Prostate gland (tissue), 2 donors: ENCODE results near the gene ADAMTSL3.

ENCODE experiments used
- POLR2AphosphoS5 ChIP-seq: sonication (generic); formaldehyde crosslinking; IDR thresholded peaks from one replicate; pipeline ENCODE4 v1.6.1; 2017; ENCODE audit warnings: antibody characterized with exemption
- TF ChIP-seq, protein P1 (sequence below), 4 experiments: fragments of 200-600 bp in 2 of 4; fragments of 450-650 bp in 2 of 4; sonication (generic) in 2 of 4; IDR thresholded peaks; 1 replicate in 3 of 4; 2 replicates in 1 of 4; pipeline ENCODE4 v1.5.1; 2016 to 2019; ENCODE audit warnings: antibody characterized with exemption in 4 of 4, mild to moderate bottlenecking in 2 of 4, moderate library complexity in 2 of 4

DNA sequence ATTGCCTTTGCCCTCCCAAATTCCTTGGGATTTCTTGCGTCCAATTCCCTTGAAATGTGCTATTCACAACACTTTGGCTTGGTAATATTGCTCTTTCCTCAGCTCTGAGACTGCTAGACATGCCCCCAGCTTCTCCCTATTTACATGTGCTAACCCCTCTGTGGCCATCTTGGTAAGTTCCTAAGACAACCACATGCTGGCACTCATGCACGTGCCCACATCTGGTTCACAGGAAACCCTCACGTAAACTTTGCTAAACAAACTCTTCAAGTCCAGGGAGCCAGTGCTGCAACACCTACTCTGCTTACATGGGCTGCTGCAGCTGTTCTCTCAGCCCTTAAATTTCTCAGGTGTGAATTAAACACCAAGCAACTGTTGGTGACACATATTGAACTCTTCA, 121.8 kb downstream of the ADAMTSL3 start:
- TF ChIP-seq, protein P1, sequence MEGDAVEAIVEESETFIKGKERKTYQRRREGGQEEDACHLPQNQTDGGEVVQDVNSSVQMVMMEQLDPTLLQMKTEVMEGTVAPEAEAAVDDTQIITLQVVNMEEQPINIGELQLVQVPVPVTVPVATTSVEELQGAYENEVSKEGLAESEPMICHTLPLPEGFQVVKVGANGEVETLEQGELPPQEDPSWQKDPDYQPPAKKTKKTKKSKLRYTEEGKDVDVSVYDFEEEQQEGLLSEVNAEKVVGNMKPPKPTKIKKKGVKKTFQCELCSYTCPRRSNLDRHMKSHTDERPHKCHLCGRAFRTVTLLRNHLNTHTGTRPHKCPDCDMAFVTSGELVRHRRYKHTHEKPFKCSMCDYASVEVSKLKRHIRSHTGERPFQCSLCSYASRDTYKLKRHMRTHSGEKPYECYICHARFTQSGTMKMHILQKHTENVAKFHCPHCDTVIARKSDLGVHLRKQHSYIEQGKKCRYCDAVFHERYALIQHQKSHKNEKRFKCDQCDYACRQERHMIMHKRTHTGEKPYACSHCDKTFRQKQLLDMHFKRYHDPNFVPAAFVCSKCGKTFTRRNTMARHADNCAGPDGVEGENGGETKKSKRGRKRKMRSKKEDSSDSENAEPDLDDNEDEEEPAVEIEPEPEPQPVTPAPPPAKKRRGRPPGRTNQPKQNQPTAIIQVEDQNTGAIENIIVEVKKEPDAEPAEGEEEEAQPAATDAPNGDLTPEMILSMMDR (IDR thresholded peaks at IDR 0.05) = no peak
- no peak for TF ChIP-seq POLR2AphosphoS5
